Measurements from ENCODE around the gene MAGED1. TPM values are rescaled to one million over a fixed set of nuclear protein-coding genes. Genes with fewer than 3 reads are reported as not detected.

MAGED1 gene, protein sequence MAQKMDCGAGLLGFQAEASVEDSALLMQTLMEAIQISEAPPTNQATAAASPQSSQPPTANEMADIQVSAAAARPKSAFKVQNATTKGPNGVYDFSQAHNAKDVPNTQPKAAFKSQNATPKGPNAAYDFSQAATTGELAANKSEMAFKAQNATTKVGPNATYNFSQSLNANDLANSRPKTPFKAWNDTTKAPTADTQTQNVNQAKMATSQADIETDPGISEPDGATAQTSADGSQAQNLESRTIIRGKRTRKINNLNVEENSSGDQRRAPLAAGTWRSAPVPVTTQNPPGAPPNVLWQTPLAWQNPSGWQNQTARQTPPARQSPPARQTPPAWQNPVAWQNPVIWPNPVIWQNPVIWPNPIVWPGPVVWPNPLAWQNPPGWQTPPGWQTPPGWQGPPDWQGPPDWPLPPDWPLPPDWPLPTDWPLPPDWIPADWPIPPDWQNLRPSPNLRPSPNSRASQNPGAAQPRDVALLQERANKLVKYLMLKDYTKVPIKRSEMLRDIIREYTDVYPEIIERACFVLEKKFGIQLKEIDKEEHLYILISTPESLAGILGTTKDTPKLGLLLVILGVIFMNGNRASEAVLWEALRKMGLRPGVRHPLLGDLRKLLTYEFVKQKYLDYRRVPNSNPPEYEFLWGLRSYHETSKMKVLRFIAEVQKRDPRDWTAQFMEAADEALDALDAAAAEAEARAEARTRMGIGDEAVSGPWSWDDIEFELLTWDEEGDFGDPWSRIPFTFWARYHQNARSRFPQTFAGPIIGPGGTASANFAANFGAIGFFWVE
- 74.5 TPM for total RNA-seq

DNA sequence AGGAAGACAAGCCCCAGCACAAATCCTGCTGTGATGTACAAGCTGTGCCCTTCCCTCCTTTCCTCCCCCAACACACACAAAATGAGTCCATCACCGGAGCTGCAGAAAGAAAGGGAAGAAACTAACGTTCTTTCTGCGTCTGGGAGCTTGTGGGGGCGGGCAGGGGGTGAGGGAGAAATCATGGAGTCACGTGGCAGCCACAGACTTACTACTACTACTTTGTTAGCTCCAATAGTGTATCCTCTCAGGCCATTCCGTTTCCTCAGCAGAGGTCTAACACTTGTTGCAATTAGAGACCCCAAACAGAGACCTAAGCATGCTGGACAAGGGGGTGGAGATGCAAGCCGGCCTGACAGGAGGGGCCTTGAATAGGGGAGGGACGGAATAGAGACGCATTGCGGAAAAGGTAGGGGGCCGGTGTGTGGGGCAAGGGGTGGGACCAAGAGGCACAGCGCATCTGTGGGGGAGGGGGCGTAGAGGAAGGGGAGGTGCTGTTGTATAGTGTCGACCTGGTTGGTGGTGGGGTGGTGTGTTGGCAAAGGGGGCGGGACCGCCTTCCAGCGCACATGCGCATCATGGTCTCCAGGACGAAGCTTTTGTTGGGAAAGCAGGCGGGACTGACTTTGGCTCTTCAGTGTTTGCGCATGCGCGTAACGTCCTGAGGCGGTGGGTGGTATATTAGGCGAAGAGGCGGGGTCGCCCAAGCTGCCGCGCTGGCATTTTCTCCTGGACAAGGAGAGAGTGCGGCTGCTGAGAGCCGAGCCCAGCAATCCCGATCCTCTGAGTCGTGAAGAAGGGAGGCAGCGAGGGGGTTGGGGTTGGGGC lies at the start of gene MAGED1:
Gene MAGED1 (plus strand): TSS at position 703 of the 825 bp plus-strand sequence. CDS start 682 bp downstream, outside the sequence.
- H3K36me3 ChIP-seq, result peaks cover 0 to 5% of the 10 kb centered on the region in 2 donors
- TF ChIP-seq, protein P1, sequence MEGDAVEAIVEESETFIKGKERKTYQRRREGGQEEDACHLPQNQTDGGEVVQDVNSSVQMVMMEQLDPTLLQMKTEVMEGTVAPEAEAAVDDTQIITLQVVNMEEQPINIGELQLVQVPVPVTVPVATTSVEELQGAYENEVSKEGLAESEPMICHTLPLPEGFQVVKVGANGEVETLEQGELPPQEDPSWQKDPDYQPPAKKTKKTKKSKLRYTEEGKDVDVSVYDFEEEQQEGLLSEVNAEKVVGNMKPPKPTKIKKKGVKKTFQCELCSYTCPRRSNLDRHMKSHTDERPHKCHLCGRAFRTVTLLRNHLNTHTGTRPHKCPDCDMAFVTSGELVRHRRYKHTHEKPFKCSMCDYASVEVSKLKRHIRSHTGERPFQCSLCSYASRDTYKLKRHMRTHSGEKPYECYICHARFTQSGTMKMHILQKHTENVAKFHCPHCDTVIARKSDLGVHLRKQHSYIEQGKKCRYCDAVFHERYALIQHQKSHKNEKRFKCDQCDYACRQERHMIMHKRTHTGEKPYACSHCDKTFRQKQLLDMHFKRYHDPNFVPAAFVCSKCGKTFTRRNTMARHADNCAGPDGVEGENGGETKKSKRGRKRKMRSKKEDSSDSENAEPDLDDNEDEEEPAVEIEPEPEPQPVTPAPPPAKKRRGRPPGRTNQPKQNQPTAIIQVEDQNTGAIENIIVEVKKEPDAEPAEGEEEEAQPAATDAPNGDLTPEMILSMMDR (IDR thresholded peaks at IDR 0.05), result no peak
- intact Hi-C loops (cut with DNase I), result loop anchor here (5.0 to 10.0 kb wide), 3 partner anchors 369 to 1202 kb away; partner anchors contain the start of gene KANTR
- peak within 1 kb of the TSS; percentile 56 to 73 for H3K4me3 ChIP-seq
- no peaks in the 10 kb centered on the region for H3K9me3 ChIP-seq
- no peaks in the 10 kb centered on the region for H3K27me3 ChIP-seq
- peak within 1 kb of the TSS; percentile 76 to 85 for H3K27ac ChIP-seq
- peaks cover 0 to 3% of the 10 kb centered on the region in 2 donors for H3K4me1 ChIP-seq
- peak; percentile 83 to 95 for DNase-seq (ENCODE audit: low spot score in 2 of 2)

DNA sequence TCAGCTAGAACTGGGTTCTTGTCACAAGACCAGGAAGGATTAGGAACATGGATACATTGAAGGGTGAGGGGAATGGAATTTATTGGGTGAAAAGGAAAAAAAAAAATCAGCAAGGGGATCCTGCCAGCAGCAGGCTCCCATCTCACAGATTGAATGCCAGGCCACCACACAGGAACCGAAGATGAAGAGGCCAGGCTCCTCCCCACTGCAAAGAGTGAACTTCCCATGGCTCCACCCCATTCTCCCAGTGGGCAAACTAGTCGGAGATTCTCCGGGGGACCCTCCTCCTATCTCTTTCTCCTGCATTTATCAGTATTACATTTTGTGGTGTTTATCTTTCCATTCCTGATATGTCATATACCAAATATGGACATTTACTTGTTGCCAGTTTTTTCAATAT lies 46.0 kb upstream of the MAGED1 start:
- Histone ChIP-seq H3K36me3 (no peaks in the 10 kb centered on the region), H3K4me3 (no peak overlapping the region), H3K4me1 (no peaks in the 10 kb centered on the region), H3K27me3 (no peaks in the 10 kb centered on the region), H3K9me3 (no peaks in the 10 kb centered on the region), H3K27ac (no peak overlapping the region)
- no peak for DNase-seq (ENCODE audit: low spot score in 2 of 2)
- intact Hi-C loops (cut with DNase I), result no loop called here
- TF ChIP-seq, protein P1 (IDR thresholded peaks at IDR 0.05), result no peak

DNA sequence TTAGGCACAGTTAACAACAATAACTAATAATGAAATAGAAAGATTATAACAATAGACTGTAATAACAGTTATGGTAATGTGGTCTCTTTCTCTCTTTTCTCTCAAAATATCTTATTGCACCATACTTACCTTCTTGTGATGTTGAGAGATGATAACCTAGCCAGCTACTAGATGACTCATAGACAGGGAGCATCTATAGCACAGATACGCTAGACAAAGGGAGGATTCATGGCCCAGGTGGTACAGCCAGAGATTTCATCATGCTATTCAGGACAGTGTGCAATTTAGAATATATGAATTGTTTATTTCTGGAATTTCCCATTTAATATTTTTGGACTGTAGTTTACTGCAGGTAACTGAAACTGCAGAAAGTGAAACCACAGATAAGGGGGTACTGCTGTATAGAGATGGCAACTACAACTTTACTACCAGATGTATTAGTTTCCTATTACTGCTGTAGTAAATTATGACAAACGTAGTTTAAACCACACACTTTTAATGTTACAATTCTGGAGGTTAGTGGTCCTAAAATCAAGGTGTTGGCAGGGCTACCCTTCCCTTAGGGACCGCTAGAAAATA lies 41.8 kb upstream of the MAGED1 start:
- intact Hi-C loops (cut with DNase I), result no loop called here
- Histone ChIP-seq H3K4me1 (no peaks in the 10 kb centered on the region), H3K9me3 (peaks cover 0 to 5% of the 10 kb centered on the region in 2 donors), H3K4me3 (no peak overlapping the region), H3K27me3 (no peaks in the 10 kb centered on the region), H3K36me3 (no peaks in the 10 kb centered on the region), H3K27ac (no peak overlapping the region)
- TF ChIP-seq, protein P1 (IDR thresholded peaks at IDR 0.05), result no peak
- no peak for DNase-seq (ENCODE audit: low spot score in 2 of 2)

DNA sequence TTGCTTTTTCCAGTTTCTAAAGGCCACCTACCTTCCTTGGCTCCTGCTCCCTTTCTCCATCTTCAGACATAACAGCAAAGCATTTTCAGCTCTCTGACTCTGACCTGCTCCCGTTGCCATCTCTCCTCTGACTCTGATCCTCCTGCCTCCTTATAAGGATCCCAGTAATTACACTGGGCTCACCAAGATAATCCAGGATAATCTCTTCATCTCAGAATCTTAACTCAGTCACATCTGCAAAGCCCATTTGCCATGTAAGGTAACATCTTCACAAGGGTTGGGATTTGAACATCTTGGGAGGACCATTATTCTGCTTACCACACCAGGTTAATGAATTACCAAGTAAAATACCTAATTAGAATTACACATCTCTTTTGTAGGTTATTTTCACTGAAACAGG lies 41.3 kb upstream of the MAGED1 start:
- Histone ChIP-seq H3K9me3 (peaks cover 0 to 10% of the 10 kb centered on the region in 2 donors), H3K4me1 (no peaks in the 10 kb centered on the region), H3K36me3 (no peaks in the 10 kb centered on the region), H3K27me3 (no peaks in the 10 kb centered on the region), H3K4me3 (no peak overlapping the region), H3K27ac (no peak overlapping the region)
- DNase-seq (ENCODE audit: low spot score in 2 of 2), result no peak
- intact Hi-C loops (cut with DNase I), result no loop called here
- TF ChIP-seq, protein P1 (IDR thresholded peaks at IDR 0.05), result no peak

DNA sequence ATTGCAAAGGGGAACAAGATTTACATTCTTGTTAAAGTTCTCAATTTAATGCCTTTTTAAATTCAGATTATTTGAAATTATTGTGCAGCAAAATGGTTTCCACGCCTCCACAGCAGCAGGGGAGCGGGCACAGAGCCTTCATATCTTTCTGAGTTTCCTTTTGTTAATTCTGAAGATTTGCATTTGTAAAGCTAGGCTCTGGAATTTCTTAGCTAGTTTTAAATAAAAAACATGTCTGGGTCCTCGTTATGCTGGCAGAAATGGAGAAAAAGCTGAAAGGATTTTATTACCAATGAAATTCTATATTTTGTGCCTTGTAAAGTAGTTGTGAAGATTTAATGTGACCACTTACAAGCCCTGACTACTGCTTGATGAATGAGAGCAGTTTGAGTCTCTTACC lies 40.8 kb upstream of the MAGED1 start:
- Histone ChIP-seq H3K9me3 (peaks cover 0 to 13% of the 10 kb centered on the region in 2 donors), H3K27me3 (no peaks in the 10 kb centered on the region), H3K4me3 (no peak overlapping the region), H3K27ac (no peak overlapping the region), H3K36me3 (no peaks in the 10 kb centered on the region), H3K4me1 (no peaks in the 10 kb centered on the region)
- TF ChIP-seq, protein P1 (IDR thresholded peaks at IDR 0.05), result no peak
- intact Hi-C loops (cut with DNase I), result no loop called here
- DNase-seq (ENCODE audit: low spot score in 2 of 2), result no peak
